Panc1 (cell line): ENCODE data around the gene STK24. TPM values are rescaled to one million over a fixed set of nuclear protein-coding genes. Genes with fewer than 3 reads are reported as not detected.

Experiments
- ATAC-seq: fragments of 200-7000 bp; cut with Tn5 transposase; 2 replicates; pipeline ENCODE4 v1.9.1; 2020; ENCODE audit warnings: mild to moderate bottlenecking, moderate library complexity
- BruUV-seq: library from RNA; stranded (reverse); fragments of 400-500 nt; replicated peaks from 2 replicates; lab custom pipeline; 2021; lab: Mats Ljungman, UMichigan
- CTCF ChIA-PET: fragments of 300-600 bp; sonication (Branson Sonifier 250); formaldehyde crosslinking; loops from one replicate; lab custom pipeline; 2022; ENCODE audit warnings: antibody characterized with exemption; lab: Charles Lee
- POLR2A ChIA-PET: fragments of 300-600 bp; sonication (Branson Sonifier 250); formaldehyde crosslinking; loops from one replicate; lab custom pipeline; 2022; ENCODE audit warnings: antibody characterized with exemption; lab: Charles Lee
- DNase-seq: peaks from one replicate; pipeline ENCODE4 v3.0.0-alpha.2; 2010; ENCODE audit warnings: low read depth, low spot score
- H3K27ac ChIP-seq: 2 replicates; pipeline ENCODE4 v1.5.1; 2011; ENCODE audit warnings: mild to moderate bottlenecking, low read length, inconsistent platforms
- H3K27me3 ChIP-seq: fragments of 200-500 bp; sonication (Bioruptor generic); 2 replicates; pipeline ENCODE4 v1.6.0; 2014; ENCODE audit warnings: low read length, inconsistent platforms; ENCODE audit not compliant: control insufficient read depth, insufficient read depth
- H3K36me3 ChIP-seq: fragments of 200-500 bp; sonication (Bioruptor generic); 2 replicates; pipeline ENCODE4 v1.5.1; 2014; ENCODE audit warnings: inconsistent platforms, mild to moderate bottlenecking, low read length, moderate library complexity; ENCODE audit not compliant: control insufficient read depth, insufficient read depth
- H3K4me1 ChIP-seq: 2 replicates; pipeline ENCODE4 v1.5.1; 2011; ENCODE audit warnings: inconsistent platforms, mild to moderate bottlenecking, low read length, moderate library complexity; ENCODE audit not compliant: control insufficient read depth, insufficient read depth
- H3K4me3 ChIP-seq, 2 experiments: 2 replicates each; pipeline ENCODE4 v1.5.1; 2011 to 2012; ENCODE audit warnings: low read depth in 2 of 2, low read length in 2 of 2, mild to moderate bottlenecking in 2 of 2, inconsistent platforms in 1 of 2, moderate library complexity in 1 of 2
- H3K9me3 ChIP-seq: fragments of 200-500 bp; sonication (Bioruptor generic); 2 replicates; pipeline ENCODE4 v1.5.1; 2014; ENCODE audit warnings: low read depth, mild to moderate bottlenecking, inconsistent platforms, low read length, moderate library complexity; ENCODE audit not compliant: control insufficient read depth, insufficient read depth
- POLR2AphosphoS5 ChIP-seq: IDR thresholded peaks from 2 replicates; pipeline ENCODE4 v1.6.1; 2012; ENCODE audit warnings: mild to moderate bottlenecking, low read depth, low read length, moderate library complexity
- SIN3A ChIP-seq: IDR thresholded peaks from 2 replicates; pipeline ENCODE4 v1.6.1; 2012; ENCODE audit warnings: low read depth, mild to moderate bottlenecking, low read length, moderate library complexity, borderline replicate concordance; ENCODE audit not compliant: insufficient read depth
- TCF7L2 ChIP-seq: IDR thresholded peaks from 2 replicates; pipeline ENCODE4 v1.6.1; 2011; ENCODE audit warnings: mild to moderate bottlenecking, low read depth, low read length, inconsistent platforms
- in situ Hi-C: cut with HindIII; loops from 2 replicates; pipeline ENCODE4 v1.10.0; 2016; ENCODE audit warnings: low sequenced_read_pairs, low pct_unique_long_range_greater_than_20kb
- intact Hi-C: fragments of 100-400 bp; cut with micrococcal nuclease; formaldehyde crosslinking; loops from one replicate; pipeline ENCODE4 v1.10.0; 2022; ENCODE audit not compliant: unreplicated experiment
- total RNA-seq: library from RNA; stranded (reverse); gene quantifications from one replicate; pipeline ENCODE4 v1.2.1, GENCODE V29; 2021; ENCODE audit not compliant: unreplicated experiment
- TF ChIP-seq, protein P1 (sequence below): fragments of 450-650 bp; IDR thresholded peaks from 2 replicates; pipeline ENCODE4 v1.5.1; 2017; ENCODE audit warnings: mild to moderate bottlenecking
- TF ChIP-seq, protein P2 (sequence below), 2 experiments: IDR thresholded peaks; 2 replicates each; pipeline ENCODE4 v1.6.1; 2011 to 2012; ENCODE audit warnings: low read depth in 2 of 2, control low read depth in 1 of 2, low read length in 1 of 2, mild to moderate bottlenecking in 1 of 2, moderate library complexity in 1 of 2; ENCODE audit not compliant: insufficient read depth in 1 of 2

The STK24 gene
- total RNA-seq, 1 experiment from 2014 or later = 57.3 TPM

DNA sequence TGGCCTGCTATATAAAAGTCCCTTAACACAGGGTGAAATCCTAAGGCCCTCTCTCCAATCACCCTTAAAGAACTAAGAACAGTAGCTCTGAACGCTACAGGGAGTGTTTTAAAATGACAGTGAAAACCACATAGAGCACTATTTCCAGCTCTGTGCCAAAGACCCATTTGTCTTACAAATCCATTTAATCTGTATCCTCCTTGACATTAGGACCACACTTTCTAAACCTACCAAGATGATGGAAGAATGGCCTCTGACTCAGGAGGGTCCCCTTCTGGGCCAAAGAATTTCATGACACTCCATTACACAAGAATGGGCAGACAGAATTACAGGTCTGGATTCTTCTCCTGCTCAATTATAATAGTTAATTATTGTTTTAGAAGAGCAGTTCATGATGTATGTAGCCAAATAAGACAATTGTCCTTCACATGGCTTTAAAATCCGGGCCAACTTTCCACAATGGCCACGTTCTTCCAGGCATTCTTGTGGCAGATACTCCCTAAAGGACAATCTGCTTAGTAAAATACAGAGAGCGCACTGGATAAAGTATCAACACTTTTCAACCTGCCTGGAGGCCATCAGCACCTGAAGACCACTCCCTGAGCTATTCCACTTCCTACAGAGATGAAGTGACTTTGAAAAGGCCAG lies 61.0 kb downstream of the STK24 start:
- H3K9me3 ChIP-seq = no peaks in the 10 kb centered on the region
- no TSS peak for BruUV-seq
- no peaks in the 10 kb centered on the region for H3K4me1 ChIP-seq
- in situ Hi-C loops = no loop called here
- no peak for ATAC-seq
- TF ChIP-seq POLR2AphosphoS5 (no peak), TCF7L2 (no peak), SIN3A (no peak)
- TF ChIP-seq, protein P1, sequence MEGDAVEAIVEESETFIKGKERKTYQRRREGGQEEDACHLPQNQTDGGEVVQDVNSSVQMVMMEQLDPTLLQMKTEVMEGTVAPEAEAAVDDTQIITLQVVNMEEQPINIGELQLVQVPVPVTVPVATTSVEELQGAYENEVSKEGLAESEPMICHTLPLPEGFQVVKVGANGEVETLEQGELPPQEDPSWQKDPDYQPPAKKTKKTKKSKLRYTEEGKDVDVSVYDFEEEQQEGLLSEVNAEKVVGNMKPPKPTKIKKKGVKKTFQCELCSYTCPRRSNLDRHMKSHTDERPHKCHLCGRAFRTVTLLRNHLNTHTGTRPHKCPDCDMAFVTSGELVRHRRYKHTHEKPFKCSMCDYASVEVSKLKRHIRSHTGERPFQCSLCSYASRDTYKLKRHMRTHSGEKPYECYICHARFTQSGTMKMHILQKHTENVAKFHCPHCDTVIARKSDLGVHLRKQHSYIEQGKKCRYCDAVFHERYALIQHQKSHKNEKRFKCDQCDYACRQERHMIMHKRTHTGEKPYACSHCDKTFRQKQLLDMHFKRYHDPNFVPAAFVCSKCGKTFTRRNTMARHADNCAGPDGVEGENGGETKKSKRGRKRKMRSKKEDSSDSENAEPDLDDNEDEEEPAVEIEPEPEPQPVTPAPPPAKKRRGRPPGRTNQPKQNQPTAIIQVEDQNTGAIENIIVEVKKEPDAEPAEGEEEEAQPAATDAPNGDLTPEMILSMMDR = no peak
- TF ChIP-seq, protein P2, sequence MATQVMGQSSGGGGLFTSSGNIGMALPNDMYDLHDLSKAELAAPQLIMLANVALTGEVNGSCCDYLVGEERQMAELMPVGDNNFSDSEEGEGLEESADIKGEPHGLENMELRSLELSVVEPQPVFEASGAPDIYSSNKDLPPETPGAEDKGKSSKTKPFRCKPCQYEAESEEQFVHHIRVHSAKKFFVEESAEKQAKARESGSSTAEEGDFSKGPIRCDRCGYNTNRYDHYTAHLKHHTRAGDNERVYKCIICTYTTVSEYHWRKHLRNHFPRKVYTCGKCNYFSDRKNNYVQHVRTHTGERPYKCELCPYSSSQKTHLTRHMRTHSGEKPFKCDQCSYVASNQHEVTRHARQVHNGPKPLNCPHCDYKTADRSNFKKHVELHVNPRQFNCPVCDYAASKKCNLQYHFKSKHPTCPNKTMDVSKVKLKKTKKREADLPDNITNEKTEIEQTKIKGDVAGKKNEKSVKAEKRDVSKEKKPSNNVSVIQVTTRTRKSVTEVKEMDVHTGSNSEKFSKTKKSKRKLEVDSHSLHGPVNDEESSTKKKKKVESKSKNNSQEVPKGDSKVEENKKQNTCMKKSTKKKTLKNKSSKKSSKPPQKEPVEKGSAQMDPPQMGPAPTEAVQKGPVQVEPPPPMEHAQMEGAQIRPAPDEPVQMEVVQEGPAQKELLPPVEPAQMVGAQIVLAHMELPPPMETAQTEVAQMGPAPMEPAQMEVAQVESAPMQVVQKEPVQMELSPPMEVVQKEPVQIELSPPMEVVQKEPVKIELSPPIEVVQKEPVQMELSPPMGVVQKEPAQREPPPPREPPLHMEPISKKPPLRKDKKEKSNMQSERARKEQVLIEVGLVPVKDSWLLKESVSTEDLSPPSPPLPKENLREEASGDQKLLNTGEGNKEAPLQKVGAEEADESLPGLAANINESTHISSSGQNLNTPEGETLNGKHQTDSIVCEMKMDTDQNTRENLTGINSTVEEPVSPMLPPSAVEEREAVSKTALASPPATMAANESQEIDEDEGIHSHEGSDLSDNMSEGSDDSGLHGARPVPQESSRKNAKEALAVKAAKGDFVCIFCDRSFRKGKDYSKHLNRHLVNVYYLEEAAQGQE (IDR thresholded peaks at IDR 0.05; ENCODE audit: insufficient read depth in 1 of 2, low read depth in 2 of 2, low read length in 1 of 2) = no peak
- no peak overlapping the region for H3K27ac ChIP-seq
- ChIA-PET POLR2A (no interaction called here), CTCF (no interaction called here)
- intact Hi-C loops = no loop called here
- no peak for DNase-seq
- no peaks in the 10 kb centered on the region for H3K27me3 ChIP-seq
- H3K4me3 ChIP-seq = no peak overlapping the region
- H3K36me3 ChIP-seq = no peaks in the 10 kb centered on the region; the same call in 1 of the 2 replicates

DNA sequence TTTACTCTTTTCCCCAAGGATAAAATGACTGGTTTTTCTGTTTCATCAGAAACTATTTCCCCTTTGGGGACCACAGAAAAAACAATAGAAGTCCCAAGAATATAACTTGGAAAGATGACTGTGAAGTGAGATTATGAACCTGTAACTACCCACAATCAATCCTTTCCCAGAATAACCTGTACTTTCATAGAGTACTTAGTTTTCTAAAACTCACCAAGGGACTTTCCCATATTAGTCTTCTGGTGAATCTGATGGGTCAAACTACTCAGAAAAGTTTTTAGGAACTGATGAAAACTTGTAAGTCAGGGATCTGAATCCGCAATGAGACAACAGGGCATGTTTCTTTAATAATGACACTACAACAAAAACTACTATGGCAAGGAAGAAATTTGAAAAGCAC lies 62.6 kb downstream of the STK24 start:
- in situ Hi-C loops = no loop called here
- ATAC-seq (no peak), DNase-seq (no peak)
- intact Hi-C loops = no loop called here
- ChIA-PET CTCF (no interaction called here), POLR2A (interaction anchor here (0.6 kb wide), 2 partner anchors 350 to 645 kb away, joined by 3 to 9 read pairs; no protein-coding TSS in a partner anchor)
- H3K27me3 ChIP-seq = no peaks in the 10 kb centered on the region
- no peak overlapping the region for H3K27ac ChIP-seq
- TF ChIP-seq, protein P1 = no peak
- TF ChIP-seq, protein P2 (IDR thresholded peaks at IDR 0.05; ENCODE audit: insufficient read depth in 1 of 2, low read depth in 2 of 2, low read length in 1 of 2) = no peak
- TF ChIP-seq SIN3A (no peak), POLR2AphosphoS5 (no peak), TCF7L2 (no peak)
- no TSS peak for BruUV-seq
- no peak overlapping the region for H3K4me3 ChIP-seq
- H3K4me1 ChIP-seq = peaks cover 4% of the 10 kb centered on the region; the same call in 1 of the 2 replicates
- H3K36me3 ChIP-seq = no peaks in the 10 kb centered on the region; the same call in 1 of the 2 replicates
- no peaks in the 10 kb centered on the region for H3K9me3 ChIP-seq
